GM10266 (cell line): Measurements from ENCODE around the gene SPEF1.

Experiments
- DNase-seq: peaks from one replicate; pipeline ENCODE4 v3.0.0; 2012; ENCODE audit errors: extremely low spot score
- TF ChIP-seq, protein P1 (sequence below): IDR thresholded peaks from 2 replicates; pipeline ENCODE4 v1.5.1; 2012; ENCODE audit warnings: mild to moderate bottlenecking, low read depth; ENCODE audit not compliant: control insufficient read depth, insufficient read depth; ENCODE audit errors: missing control alignments

Gene SPEF1

DNA sequence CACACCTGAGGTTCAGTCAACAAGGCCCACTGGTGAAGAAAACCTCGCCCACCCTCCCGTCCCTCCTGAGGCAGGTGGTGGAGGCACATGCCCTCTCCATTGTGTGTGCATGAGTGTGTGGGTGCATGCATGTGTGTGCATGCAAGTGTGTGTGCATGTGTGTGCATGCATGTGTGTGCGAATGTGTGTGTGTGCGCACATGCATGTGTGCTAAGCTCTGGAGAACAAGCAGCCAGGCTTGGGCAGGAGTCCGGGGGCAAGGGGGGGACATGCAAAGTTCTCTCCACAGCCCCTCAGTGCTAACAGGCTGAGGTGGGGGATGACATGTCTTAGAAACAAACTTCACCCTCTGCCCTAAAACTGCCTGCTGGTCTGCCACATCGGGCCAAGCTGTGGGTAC is 51.9 kb downstream of the SPEF1 start:
- TF ChIP-seq, protein P1, sequence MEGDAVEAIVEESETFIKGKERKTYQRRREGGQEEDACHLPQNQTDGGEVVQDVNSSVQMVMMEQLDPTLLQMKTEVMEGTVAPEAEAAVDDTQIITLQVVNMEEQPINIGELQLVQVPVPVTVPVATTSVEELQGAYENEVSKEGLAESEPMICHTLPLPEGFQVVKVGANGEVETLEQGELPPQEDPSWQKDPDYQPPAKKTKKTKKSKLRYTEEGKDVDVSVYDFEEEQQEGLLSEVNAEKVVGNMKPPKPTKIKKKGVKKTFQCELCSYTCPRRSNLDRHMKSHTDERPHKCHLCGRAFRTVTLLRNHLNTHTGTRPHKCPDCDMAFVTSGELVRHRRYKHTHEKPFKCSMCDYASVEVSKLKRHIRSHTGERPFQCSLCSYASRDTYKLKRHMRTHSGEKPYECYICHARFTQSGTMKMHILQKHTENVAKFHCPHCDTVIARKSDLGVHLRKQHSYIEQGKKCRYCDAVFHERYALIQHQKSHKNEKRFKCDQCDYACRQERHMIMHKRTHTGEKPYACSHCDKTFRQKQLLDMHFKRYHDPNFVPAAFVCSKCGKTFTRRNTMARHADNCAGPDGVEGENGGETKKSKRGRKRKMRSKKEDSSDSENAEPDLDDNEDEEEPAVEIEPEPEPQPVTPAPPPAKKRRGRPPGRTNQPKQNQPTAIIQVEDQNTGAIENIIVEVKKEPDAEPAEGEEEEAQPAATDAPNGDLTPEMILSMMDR, result no peak
- DNase-seq, result no peak

- TF ChIP-seq, protein P1, result no peak
- DNase-seq, result no peak
Measured at GRCh38 chr20:3728876-3729275, 52.4 kb downstream of the SPEF1 start.

GRCh38 chr20:3728354-3728753 is 52.9 kb downstream of the SPEF1 start:
- TF ChIP-seq, protein P1, result no peak
- DNase-seq, result no peak
